Esophagus squamous epithelium (tissue), 4 donors: Measurements from ENCODE around the gene CACNA2D3.

Source experiments
- POLR2A ChIP-seq, 4 donors: fragments of 450-650 bp; IDR thresholded peaks; one replicate each; pipeline ENCODE4 v1.6.1; 2017; ENCODE audit warnings: antibody characterized with exemption in 4 of 4, mild to moderate bottlenecking in 4 of 4, moderate library complexity in 3 of 4
- TF ChIP-seq, protein P1 (sequence below), 6 experiments: fragments of 450-650 bp in 4 of 6; fragments of 200-600 bp in 2 of 6; sonication (generic) in 2 of 6; IDR thresholded peaks; one replicate each; pipeline ENCODE4 v1.5.1; 2016 to 2019; ENCODE audit warnings: antibody characterized with exemption in 6 of 6, mild to moderate bottlenecking in 4 of 6, moderate library complexity in 4 of 6

DNA sequence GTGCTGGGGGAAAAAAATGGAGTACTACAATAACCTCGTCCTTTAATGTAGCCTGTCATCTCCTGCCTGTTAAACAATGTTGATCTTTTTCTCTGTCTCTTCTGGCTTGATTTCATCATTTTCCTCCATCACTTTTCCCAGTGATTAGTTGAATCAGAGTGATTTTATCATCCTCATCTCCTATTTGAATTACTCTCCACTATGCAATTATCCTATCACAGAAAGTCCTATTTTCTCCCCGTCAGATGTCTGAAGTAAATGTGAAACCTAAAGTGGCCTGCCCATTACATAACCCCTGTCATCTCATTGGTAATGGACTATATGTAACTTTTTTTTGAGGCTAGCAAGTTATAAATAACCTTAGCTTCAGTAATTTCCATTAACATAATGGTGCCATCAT lies 201.8 kb downstream of the CACNA2D3 start:
- TF ChIP-seq, protein P1, sequence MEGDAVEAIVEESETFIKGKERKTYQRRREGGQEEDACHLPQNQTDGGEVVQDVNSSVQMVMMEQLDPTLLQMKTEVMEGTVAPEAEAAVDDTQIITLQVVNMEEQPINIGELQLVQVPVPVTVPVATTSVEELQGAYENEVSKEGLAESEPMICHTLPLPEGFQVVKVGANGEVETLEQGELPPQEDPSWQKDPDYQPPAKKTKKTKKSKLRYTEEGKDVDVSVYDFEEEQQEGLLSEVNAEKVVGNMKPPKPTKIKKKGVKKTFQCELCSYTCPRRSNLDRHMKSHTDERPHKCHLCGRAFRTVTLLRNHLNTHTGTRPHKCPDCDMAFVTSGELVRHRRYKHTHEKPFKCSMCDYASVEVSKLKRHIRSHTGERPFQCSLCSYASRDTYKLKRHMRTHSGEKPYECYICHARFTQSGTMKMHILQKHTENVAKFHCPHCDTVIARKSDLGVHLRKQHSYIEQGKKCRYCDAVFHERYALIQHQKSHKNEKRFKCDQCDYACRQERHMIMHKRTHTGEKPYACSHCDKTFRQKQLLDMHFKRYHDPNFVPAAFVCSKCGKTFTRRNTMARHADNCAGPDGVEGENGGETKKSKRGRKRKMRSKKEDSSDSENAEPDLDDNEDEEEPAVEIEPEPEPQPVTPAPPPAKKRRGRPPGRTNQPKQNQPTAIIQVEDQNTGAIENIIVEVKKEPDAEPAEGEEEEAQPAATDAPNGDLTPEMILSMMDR (IDR thresholded peaks at IDR 0.05), result no peak
- TF ChIP-seq POLR2A (IDR thresholded peaks at IDR 0.05), result no peak
